ENCODE results near the gene TMEM263. TPM values are rescaled to one million over a fixed set of nuclear protein-coding genes. Genes with fewer than 3 reads are reported as not detected.

TMEM263 gene
- total and polyA plus RNA-seq, 2 donors (not counting 3 experiments of a cell fraction or from before 2014, with no cell fraction given): 22.5 to 72.5 TPM

GRCh38 chr12:106981788-106982187 lies 26.1 kb downstream of the TMEM263 start:
- no peaks in the 10 kb centered on the region for H3K79me2 ChIP-seq (ENCODE audit: control insufficient read depth, insufficient read depth, low read length)
- no peak for FAIRE-seq

More at GRCh38 chr12:106981788-106982187, 26.1 kb downstream of the TMEM263 start:
- H3K9me1 ChIP-seq (replicated peaks; ENCODE audit: control insufficient read depth, extremely low read depth, insufficient read depth, low read length): no peaks in the 10 kb centered on the region
- peaks cover 14% of the 10 kb centered on the region for H3K4me1 ChIP-seq (ENCODE audit: control insufficient read depth, extremely low read depth, insufficient read depth, low read length)
- TF ChIP-seq FOS (IDR thresholded peaks at IDR 0.05; ENCODE audit: borderline replicate concordance, insufficient read depth, low read length) (no peak), POLR2AphosphoS5 (IDR thresholded peaks at IDR 0.05; ENCODE audit: insufficient read depth, low read depth, low read length) (no peak), CTCF (IDR thresholded peaks at IDR 0.05; ENCODE audit: extremely low read depth in 1 of 2, insufficient read depth in 1 of 2, low read depth in 1 of 2, low read length in 2 of 2) (no peak), MAX (IDR thresholded peaks at IDR 0.05; ENCODE audit: insufficient read depth, insufficient read length) (no peak), GATA2 (IDR thresholded peaks at IDR 0.05; ENCODE audit: insufficient read depth, insufficient read length, low read depth, low read length) (no peak), EZH2 (IDR thresholded peaks at IDR 0.05; ENCODE audit: borderline replicate concordance, low read depth, low read length, severe bottlenecking) (no peak), MYC (IDR thresholded peaks at IDR 0.05; ENCODE audit: low read depth, low read length) (no peak), POLR2A (IDR thresholded peaks at IDR 0.05; ENCODE audit: low read depth, low read length) (no peak), JUN (IDR thresholded peaks at IDR 0.05; ENCODE audit: borderline replicate concordance, insufficient read depth, insufficient read length, low read depth) (no peak)
- H3K36me3 ChIP-seq (ENCODE audit: control insufficient read depth in 2 of 2, extremely low read depth in 1 of 2, insufficient read depth in 2 of 2, low read length in 2 of 2): peaks cover 2 to 3% of the 10 kb centered on the region in 2 experiments
- CTCF ChIA-PET: no interaction called here
- intact Hi-C loops (cut with micrococcal nuclease) (no loop called here), dilution Hi-C loops (cut with MboI; ENCODE audit: extremely low pct_ligation_motif_present, low sequenced_read_pairs) (no loop called here)
- no peak overlapping the region for H3K27ac ChIP-seq (ENCODE audit: insufficient read depth, low read depth, low read length)
- no peak overlapping the region for H2AFZ ChIP-seq (ENCODE audit: low read depth, low read length)
- peaks cover under 1% of the 10 kb centered on the region for H4K20me1 ChIP-seq (replicated peaks; ENCODE audit: control insufficient read depth, extremely low read depth, insufficient read depth, low read length)
- no peak for DNase-seq (ENCODE audit: low read depth, low spot score)
- no peaks in the 10 kb centered on the region for H3K27me3 ChIP-seq (ENCODE audit: control insufficient read depth in 2 of 2, insufficient read depth in 2 of 2, low read length in 2 of 2)
- H3K9ac ChIP-seq (replicated peaks; ENCODE audit: extremely low read depth, insufficient read depth, low read length): no peak overlapping the region
- no peak overlapping the region for H3K4me3 ChIP-seq (replicated peaks in 1 of 3; ENCODE audit: insufficient read depth in 1 of 3, low read depth in 1 of 3, low read length in 3 of 3)
- H3K9me3 ChIP-seq (replicated peaks; ENCODE audit: control insufficient read depth, insufficient read depth, low read length): no peaks in the 10 kb centered on the region
- POLR2A ChIA-PET: no interaction called here
- BruUV-seq (replicated peaks): no TSS peak
- no peak overlapping the region for H3K4me2 ChIP-seq (ENCODE audit: insufficient read depth, low read length)
